HG03469 (cell line): ENCODE data around the gene FARP2.
"Not testable (repeated sequence)": the region's sequence is repeated elsewhere in the genome, so short reads cannot be mapped to it uniquely, and the experiment has no call there.

Source experiments
- ATAC-seq: cut with Tn5 transposase; IDR thresholded peaks from one replicate; pipeline ENCODE4 v1.9.1; 2021; ENCODE audit warnings: mild to moderate bottlenecking, moderate library complexity, moderate number of reproducible peaks; ENCODE audit not compliant: unreplicated experiment

FARP2 gene, protein sequence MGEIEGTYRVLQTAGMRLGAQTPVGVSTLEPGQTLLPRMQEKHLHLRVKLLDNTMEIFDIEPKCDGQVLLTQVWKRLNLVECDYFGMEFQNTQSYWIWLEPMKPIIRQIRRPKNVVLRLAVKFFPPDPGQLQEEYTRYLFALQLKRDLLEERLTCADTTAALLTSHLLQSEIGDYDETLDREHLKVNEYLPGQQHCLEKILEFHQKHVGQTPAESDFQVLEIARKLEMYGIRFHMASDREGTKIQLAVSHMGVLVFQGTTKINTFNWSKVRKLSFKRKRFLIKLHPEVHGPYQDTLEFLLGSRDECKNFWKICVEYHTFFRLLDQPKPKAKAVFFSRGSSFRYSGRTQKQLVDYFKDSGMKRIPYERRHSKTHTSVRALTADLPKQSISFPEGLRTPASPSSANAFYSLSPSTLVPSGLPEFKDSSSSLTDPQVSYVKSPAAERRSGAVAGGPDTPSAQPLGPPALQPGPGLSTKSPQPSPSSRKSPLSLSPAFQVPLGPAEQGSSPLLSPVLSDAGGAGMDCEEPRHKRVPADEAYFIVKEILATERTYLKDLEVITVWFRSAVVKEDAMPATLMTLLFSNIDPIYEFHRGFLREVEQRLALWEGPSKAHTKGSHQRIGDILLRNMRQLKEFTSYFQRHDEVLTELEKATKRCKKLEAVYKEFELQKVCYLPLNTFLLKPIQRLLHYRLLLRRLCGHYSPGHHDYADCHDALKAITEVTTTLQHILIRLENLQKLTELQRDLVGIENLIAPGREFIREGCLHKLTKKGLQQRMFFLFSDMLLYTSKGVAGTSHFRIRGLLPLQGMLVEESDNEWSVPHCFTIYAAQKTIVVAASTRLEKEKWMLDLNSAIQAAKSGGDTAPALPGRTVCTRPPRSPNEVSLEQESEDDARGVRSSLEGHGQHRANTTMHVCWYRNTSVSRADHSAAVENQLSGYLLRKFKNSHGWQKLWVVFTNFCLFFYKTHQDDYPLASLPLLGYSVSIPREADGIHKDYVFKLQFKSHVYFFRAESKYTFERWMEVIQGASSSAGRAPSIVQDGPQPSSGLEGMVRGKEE

GRCh38 chr2:241355983-241356870, at the start of gene FARP2:
Gene FARP2 (plus strand): TSS chr2:241356285. CDS start chr2:241373108, 16,823 bp downstream.
- ATAC-seq = peak; percentile 65

DNA sequence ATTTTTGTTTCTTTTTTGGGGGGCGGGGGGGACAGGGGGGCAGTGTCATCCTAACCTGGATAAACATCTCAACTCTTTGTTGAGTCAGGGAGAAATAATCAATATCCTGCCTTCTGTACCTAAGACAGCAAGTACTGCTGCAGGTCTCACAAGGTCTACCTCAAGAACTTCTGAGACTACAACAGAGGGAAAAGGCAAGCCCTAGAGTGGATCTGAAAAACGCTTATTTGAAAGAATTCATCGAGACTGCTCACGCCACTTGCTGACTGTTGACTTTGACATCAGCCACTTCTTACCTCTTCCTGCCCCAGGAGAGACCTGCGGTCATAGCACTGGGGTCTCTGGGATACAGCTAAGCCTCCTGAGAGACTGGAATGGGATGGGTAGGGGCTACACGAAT, 49.0 kb upstream of the FARP2 start:
- no peak for ATAC-seq

- no peak for ATAC-seq
These were observed 47.8 kb upstream of the FARP2 start for GRCh38 chr2:241308267-241308666.

GRCh38 chr2:241308832-241309500, 47.1 kb upstream of the FARP2 start:
- ATAC-seq = no peak

GRCh38 chr2:241309684-241310117, 46.4 kb upstream of the FARP2 start:
- ATAC-seq = peak; percentile 43

GRCh38 chr2:241310917-241311566, 45.0 kb upstream of the FARP2 start:
- no peak for ATAC-seq

DNA sequence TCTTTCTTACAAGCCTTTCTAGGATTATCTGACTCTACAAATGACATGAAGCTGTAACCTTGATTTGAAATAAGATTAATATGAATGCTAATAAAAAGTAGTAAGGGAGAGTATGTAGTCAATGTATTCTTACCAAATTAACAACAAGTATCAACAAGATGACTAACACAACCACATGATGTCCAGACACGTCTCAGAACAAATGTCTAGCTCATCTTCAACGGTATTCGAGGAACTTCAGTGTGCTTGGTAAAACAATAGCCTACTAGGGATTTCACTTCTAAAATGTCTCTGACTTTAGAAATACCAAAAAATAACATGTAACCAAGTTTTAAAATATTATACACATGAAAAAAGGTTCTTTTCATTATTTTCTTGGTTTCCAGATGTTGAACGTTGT, 44.0 kb upstream of the FARP2 start:
- ATAC-seq = no peak

- no peak for ATAC-seq
These were observed 42.5 kb upstream of the FARP2 start for GRCh38 chr2:241313543-241314095.

DNA sequence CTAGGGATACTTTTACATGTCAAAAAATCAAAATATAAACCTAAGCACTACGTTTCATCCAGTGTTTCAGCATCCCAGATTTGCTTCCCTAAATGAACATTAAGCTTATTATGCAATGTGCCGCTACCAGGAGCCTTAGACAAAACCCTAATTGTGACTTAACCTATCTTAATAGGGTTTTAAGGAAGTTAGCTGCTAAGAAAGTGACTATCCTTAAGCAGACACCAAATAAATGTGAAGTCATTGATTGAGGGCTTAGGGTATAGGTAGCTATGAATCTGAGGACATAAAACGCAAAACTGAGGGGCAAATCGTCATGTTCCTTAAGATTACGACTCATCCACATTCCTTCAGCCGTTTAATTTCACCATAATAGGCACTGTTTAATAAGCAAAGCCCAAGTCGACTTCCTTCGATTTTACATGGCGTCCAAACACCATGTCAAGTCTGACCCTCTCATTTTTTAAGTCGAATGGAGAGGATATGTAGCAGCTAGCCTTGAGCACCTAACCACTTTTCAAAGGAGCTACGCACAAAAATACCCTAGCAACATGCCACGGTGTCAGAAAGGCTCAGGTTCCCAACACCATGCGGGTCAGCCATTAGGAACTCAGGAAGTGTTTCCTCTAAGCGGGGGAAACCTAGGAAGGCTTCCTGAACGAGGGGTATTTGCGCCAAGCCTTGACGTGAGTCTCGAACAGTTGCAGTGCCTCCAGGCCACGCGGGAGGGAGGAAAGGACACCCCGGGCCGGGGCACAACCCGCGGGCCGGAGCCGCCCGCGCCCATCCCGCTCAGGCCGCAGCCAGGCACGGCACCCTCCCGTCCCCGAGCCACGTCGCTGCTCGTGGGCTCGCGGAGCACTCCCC, 41.6 kb upstream of the FARP2 start:
- peak; percentile 0 for ATAC-seq

- peak; percentile 50 for ATAC-seq
These were observed 40.8 kb upstream of the FARP2 start, which contains the start of gene HDLBP for GRCh38 chr2:241315093-241315878. Gene HDLBP (minus strand): TSS chr2:241315672. CDS start chr2:241266869, 48,803 bp downstream.

DNA sequence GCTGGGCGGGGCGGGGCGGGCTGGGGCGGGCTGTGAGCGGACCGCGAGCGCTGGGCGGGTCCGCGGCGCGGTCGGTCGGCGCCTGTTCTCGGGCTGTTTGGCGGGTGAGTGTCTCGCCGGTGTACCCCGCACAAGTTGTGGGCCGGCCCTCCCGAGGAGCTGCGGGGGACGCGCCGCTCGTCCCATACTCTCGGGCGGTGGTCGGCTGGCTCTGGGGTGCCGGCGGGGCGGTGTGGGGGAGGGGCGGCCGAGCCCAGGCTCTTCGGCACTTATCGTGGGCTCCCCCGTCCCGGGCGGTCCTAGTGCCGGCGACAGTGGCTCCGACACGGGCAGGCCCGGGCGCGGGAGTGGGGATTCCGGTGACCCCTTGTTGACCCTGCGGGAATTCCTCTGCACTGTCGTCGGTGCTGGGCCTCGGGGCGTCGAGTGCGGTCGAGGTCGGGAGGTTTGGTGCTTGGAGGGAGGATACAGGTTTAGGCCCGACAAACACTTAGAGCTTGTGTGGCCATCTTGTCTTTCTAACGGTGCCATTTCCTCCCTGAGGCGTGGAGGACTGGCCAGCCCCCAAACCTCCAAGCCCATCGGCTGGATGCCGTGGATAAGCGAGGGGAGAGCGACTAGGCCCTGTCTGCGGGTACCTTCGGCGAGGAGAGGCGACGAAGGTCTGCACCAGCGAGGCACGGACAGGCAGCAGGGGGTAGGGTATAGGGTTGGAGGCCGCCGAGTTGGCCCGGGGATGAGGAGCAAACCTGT, 40.0 kb upstream of the FARP2 start, which contains the start of gene SEPTIN2:
TSS of gene SEPTIN2 (plus strand) at position 47 of the 753 bp plus-strand sequence. CDS start 8,308 bp downstream, outside the sequence.
- ATAC-seq = peak; percentile 17

DNA sequence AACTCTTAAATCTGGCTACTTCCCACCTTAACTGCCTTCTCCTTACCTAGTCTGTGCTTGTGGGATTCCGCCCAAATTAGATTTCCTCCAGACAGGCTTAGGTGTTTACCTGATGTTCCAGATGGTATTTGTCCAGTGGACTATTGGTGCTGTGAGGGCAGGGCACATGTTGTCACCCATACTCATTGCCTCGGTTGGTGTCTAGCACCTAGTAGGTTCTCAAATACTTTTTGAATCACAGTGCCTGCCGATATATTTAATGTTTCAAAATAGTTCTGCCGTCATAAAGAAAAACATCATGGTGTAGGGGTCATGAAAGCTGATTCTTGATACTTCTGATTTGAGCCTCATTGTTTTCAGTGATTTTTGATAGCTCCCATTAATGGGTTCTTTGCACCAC, 39.3 kb upstream of the FARP2 start:
- ATAC-seq = no peak

DNA sequence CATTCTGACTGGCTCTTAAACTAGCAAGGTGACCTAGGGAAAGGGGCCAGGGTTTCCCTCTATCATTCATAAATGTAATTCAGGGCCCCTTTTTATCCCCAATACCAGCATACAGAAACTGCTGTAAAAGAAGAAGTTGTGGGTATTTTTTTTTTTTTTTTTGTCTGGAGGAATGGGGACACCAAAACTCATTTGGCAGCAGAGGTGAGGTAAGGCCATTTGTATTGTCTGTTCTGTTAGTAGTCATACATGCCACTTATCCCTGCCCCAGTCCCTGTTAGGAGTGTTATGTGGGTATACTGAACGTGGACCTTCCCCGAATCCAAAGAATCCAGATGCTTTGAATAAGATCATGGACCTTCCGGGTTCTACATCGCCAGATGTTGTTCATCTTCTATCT, 38.7 kb upstream of the FARP2 start:
- no peak for ATAC-seq

DNA sequence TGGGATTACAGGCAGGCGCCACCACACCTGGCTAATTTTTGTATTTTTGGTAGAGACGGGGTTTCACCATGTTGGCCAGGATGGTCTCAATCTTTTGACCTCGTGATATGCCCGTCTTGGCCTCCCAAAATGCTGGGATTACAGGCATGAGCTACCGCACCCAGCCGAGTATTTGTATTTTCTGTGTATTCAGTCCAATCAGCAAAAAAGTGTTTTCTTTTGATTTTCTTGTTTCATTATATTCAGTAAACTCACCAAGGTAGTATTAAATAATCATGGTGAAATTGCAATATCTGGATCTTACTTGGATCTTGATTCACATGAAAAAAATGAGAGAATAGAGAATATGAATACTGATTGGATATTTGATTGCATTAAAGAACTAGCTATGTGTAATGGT, 37.3 kb upstream of the FARP2 start:
- ATAC-seq = not testable (repeated sequence)

GRCh38 chr2:241320394-241320793, 35.7 kb upstream of the FARP2 start:
- ATAC-seq = no peak

DNA sequence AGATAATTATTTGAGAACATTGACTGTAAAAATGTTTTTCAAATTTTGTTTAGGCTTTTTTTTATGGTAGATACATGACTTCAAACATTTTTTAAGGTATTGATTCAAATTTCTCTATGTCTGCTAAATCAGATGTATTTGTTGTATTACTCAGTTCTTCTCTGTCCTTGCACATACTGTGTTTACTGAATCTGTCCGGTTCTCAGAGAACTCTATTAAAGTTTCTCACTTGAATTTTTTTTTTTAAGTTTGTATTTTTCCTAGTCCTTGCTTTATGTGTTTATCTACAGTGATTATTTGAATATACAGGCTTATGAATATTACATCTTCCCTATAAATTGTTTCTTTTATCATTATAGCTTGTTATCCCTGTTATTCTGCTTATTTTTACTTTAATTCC, 35.1 kb upstream of the FARP2 start:
- no peak for ATAC-seq
